SW480 (cell line): ENCODE measurements around the gene RAB3GAP2.
"Not testable (repeated sequence)": the region's sequence is repeated elsewhere in the genome, so short reads cannot be mapped to it uniquely, and the experiment has no call there.

ENCODE experiments used
- DNase-seq: peaks from one replicate; pipeline ENCODE4 v3.0.0-alpha.2; 2016; ENCODE audit warnings: low spot score

Gene RAB3GAP2, protein sequence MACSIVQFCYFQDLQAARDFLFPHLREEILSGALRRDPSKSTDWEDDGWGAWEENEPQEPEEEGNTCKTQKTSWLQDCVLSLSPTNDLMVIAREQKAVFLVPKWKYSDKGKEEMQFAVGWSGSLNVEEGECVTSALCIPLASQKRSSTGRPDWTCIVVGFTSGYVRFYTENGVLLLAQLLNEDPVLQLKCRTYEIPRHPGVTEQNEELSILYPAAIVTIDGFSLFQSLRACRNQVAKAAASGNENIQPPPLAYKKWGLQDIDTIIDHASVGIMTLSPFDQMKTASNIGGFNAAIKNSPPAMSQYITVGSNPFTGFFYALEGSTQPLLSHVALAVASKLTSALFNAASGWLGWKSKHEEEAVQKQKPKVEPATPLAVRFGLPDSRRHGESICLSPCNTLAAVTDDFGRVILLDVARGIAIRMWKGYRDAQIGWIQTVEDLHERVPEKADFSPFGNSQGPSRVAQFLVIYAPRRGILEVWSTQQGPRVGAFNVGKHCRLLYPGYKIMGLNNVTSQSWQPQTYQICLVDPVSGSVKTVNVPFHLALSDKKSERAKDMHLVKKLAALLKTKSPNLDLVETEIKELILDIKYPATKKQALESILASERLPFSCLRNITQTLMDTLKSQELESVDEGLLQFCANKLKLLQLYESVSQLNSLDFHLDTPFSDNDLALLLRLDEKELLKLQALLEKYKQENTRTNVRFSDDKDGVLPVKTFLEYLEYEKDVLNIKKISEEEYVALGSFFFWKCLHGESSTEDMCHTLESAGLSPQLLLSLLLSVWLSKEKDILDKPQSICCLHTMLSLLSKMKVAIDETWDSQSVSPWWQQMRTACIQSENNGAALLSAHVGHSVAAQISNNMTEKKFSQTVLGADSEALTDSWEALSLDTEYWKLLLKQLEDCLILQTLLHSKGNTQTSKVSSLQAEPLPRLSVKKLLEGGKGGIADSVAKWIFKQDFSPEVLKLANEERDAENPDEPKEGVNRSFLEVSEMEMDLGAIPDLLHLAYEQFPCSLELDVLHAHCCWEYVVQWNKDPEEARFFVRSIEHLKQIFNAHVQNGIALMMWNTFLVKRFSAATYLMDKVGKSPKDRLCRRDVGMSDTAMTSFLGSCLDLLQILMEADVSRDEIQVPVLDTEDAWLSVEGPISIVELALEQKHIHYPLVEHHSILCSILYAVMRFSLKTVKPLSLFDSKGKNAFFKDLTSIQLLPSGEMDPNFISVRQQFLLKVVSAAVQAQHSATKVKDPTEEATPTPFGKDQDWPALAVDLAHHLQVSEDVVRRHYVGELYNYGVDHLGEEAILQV (N-terminal part only)

GRCh38 chr1:220272047-220272840 lies at the start of gene RAB3GAP2:
TSS of gene RAB3GAP2 (minus strand) at chr1:220272453. CDS start at chr1:220272337, 116 bp downstream.
- peak; percentile 94 for DNase-seq

- no peak for DNase-seq
These were observed 49.5 kb upstream of the RAB3GAP2 start for GRCh38 chr1:220321758-220322157.

DNA sequence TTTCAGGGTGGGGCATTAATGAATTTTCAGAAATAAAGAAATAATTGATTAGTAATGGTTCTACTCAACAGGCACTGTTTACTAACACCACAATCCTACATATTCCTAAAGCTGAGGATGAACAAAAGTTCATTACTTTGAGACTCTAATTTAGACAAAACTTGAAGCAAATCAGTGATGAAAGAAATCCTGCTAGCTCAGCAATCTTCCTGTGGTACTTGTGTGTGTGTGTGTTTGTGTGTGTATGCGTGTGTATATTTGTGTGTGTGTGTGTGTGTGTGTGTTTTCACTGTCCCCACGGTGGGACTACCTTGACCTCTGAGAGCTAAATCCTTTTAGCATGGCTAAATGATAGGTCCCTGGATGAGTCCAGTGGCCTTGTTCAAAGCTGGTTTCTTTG lies 48.5 kb upstream of the RAB3GAP2 start:
- DNase-seq: no peak

DNA sequence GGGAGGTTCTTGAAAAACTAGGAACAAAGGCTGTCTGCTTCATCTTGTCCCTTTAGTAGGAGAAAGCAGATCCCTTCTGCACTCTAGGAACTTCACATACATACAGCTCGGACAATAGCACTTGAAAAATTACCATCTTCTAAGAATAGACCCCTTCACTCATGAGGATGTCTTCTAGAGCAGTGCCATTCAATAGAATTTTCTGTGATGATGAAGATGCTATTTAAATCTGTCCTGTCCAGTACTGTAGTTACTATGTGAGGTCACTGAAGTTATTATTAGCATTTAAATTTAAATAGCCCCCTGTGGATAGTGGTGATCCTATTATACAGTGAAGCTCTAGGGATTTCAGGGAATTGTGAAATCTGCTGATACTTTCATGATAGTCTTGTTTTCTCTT lies 46.4 kb upstream of the RAB3GAP2 start:
- DNase-seq: no peak

DNA sequence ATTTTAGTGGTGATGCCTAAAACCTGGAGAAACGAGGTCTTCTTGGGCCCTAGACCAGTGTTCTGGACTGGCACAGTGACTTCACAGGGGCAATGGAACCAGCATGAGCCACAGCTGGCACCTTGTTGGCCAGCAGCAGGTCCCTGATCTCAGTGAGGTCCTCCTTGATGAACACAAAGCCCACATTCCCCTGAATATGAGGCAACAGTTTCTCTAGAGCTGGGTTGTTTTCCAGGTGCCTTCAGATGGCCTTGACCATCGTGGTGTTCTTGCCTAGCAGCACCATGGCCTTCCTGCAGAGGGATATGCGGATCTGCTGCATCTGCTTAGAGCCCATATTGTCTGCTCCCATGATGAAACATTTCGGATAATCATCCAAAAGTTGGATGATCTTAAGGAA lies 44.9 kb upstream of the RAB3GAP2 start:
- no peak for DNase-seq

- DNase-seq: no peak
These were observed 44.1 kb upstream of the RAB3GAP2 start for GRCh38 chr1:220316305-220316704.

GRCh38 chr1:220315070-220315839 lies 43.0 kb upstream of the RAB3GAP2 start:
- no peak for DNase-seq

DNA sequence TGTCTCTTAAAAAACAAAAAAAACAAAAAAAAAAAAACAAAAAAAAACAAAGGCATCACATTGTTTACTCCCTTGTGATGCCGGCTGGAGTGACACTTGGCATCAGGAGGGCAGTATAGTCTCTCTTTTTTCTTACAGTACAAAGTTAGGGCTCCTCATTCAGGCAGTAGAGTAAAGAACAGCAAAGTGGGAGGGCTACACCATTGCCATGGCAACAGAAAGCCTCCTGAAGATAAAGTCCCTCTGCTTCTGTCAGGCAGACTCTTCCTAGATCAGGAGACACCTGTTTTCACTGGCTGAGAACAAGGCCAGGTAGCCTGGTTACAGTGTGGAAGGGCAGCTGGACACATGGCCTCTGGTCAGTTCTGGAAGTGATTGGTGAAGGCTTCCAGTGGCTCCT lies 41.3 kb upstream of the RAB3GAP2 start:
- DNase-seq: no peak

DNA sequence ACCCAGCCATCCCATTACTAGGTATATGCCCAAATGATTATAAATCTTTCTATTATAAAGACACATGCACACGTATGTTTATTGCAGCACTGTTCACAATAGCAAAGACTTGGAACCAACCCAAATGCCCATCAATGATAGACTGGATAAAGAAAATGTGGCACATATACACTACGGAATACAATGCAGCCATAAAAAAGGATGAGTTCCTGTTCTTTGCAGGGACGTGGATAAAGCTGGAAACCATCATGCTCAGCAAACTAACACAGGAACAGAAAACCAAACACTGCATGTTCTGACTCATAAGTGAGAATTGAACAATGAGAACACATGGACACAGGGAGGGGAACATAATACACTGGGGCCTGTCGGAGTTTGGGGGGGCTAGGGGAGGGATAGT lies 37.9 kb upstream of the RAB3GAP2 start:
- DNase-seq: not testable (repeated sequence)

- no peak for DNase-seq
These were observed 35.4 kb upstream of the RAB3GAP2 start for GRCh38 chr1:220307607-220308006.

DNA sequence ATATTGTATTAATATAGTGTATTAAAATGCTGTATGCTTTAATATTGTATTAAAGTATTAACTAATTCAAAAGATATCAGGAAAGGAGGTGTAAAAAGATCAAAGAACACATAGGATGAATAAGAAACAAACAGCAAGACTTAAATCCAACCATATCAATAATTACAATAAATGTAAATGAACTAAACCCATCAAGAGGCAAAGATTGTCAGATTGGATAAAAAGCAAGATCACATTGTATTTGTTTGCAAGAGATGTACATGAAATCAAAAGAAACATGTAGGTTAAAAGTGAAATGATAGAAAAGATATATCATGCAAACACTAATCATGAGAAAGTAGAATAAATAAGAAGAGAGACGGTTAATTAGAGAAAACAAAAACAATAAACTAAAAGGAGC lies 34.1 kb upstream of the RAB3GAP2 start:
- DNase-seq: no peak

- DNase-seq: no peak
These were observed 31.6 kb upstream of the RAB3GAP2 start for GRCh38 chr1:220303871-220304270.

DNA sequence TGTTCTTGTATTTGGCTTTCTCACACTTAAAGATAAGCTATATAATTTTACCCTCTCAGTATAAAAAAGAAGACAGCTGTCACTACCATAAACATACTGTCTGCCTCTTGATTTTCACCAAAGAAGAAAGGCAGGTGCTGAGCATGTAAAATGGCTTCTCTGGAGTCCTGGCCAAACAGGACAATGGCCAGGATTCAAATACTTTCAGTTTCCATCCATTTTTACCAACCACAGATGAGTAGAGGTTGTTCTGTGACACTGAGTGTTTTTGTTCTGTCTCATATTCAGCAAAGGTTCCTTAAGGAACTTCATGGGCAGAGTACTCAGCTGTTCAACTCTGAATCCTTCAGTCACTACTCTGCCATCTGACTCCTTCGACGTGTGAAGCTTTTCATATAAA lies 29.4 kb upstream of the RAB3GAP2 start:
- DNase-seq: no peak

GRCh38 chr1:220300442-220301121 lies 28.3 kb upstream of the RAB3GAP2 start:
- DNase-seq: peak; percentile 61

DNA sequence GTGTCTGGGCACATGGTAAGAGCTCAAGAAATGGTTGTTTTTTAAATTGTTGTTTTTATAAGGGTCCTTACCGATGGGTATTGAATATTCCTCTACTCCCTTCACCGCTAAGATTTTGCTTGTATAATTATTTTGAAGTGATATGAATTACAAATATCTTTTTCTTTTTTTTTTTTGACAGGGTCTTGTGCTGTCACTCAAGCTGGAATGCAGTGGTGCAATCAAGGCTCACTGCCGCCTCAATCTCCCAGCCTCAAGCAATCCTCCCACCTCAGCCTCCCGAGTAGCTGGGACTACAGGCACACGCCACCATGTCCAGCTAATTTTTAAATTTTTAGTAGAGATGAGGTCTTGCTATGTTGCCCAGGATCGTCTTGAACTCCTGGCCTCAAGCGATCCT lies 27.1 kb upstream of the RAB3GAP2 start:
- DNase-seq: no peak

DNA sequence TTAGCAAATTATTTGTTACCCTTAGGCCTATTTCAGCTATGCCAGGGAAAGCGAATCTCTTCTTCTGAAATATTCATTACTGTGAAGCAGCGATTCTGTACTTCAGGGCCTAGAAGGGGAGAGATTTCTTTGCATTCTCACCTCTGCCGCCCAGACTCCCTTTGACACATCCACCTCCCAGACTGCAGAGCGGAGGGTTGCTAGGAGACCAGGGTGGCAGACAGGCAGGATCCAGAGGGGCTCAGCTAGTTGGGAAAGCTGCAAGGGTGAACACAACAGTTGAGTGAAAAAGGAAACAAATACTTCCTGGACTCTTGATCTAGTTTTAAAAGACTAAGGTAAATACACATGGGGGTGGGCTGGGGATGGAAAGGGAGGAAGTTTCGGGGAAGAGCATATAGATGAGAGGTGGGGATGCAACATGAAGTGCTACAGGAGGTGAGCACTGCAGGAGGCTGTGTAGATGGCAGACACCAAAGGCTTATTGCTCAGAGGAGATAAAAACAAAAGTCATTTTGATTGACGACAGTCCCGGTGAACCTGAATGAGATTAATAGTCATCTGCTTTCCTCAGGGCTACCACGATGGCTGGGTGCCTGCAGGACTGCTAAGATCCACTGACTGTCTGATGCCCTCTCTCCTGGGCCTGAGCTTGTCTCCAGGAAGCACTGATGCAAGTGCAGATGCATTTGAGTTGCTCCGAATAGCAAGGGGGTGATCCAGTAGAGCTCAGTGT lies 26.4 kb upstream of the RAB3GAP2 start:
- no peak for DNase-seq

DNA sequence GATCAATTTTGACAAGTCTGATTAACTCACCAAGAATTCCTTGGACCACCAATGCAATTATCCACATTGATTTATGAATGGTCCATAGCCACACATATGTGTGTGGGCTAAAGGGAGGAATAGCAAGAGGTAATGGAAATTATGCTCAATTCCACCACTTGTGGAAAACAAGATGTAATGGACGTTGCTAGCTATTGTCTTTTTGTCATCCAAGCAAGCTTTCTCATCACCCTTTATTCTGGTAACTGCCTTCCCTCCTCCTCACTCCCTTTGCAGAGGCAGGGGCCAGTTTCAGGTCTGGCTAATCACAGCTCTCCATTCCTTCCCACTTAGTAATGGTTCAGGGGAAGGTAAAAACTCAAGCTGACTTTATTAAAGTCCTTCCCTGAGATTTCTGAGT lies 24.7 kb upstream of the RAB3GAP2 start:
- no peak for DNase-seq

DNA sequence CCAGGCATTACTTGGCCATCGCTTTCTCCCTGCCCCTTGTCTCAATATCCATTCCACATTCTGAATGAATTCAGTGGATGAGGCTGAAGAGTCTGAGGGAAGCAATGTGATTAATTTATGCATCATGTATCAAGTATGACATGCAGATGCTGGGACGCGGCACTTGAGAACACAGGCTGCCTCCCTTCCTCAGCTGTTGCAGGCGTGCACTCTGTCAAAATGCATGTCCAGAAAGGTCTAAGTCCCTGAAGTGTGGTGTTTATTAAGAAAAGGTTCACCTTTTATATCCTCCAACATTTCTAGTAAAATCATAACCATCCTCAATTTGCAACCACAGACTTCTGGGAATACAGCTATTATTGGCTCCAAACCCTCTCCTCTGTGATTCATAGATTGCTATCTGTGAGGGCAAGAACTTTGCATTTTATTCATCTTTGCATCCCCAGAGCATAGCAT lies 22.6 kb upstream of the RAB3GAP2 start:
- no peak for DNase-seq

DNA sequence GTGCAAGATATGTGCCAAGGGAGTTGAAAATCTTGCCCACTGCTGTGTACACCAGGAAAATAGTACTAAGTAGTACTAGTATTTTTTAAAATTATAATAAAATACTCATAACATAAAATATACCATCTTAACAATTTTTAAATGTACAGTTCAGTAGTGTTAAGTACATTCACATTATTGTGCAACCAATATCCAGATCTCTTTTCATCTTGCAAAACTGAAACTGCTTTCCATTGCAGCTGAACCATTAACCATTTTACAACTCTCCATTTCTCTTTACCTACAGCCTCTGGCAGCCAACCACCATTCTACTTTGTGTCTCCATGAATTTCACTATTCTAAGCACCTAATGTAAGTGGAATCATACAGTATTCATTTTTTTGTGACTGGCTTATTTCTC lies 19.3 kb upstream of the RAB3GAP2 start:
- no peak for DNase-seq
